Peyer's patch (tissue), 4 donors: ENCODE results near the gene ASF1B. TPM values are rescaled to one million over a fixed set of nuclear protein-coding genes. Genes with fewer than 3 reads are reported as not detected.

Source experiments
- DNase-seq, 3 donors: peaks; one replicate each; pipeline ENCODE4 v3.0.0-alpha.2; 2017 to 2019
- H3K27ac ChIP-seq, 4 donors: fragments of 200-600 bp; sonication (generic); one replicate each; pipeline ENCODE4 v1.5.1; 2016 to 2019
- H3K27me3 ChIP-seq, 2 donors: fragments of 200-600 bp; sonication (generic); one replicate each; pipeline ENCODE4 v1.5.1; 2019
- H3K36me3 ChIP-seq, 3 donors: fragments of 200-600 bp; sonication (generic); one replicate each; pipeline ENCODE4 v1.5.1; 2016 to 2019
- H3K4me1 ChIP-seq, 4 donors: fragments of 200-600 bp; sonication (generic); one replicate each; pipeline ENCODE4 v1.5.1; 2016 to 2019
- H3K4me3 ChIP-seq, 4 donors: fragments of 200-600 bp; sonication (generic); 1 replicate in 3 of 4; 2 replicates in 1 of 4; pipeline ENCODE4 v1.5.1; 2016 to 2019; ENCODE audit warnings: mild to moderate bottlenecking in 1 of 4
- H3K9me3 ChIP-seq, 4 donors: fragments of 200-600 bp; sonication (generic); one replicate each; pipeline ENCODE4 v1.5.1; 2016 to 2019; ENCODE audit warnings: mild to moderate bottlenecking in 1 of 4
- POLR2A ChIP-seq, 2 donors: fragments of 450-650 bp; IDR thresholded peaks; one replicate each; pipeline ENCODE4 v1.5.1; 2017; ENCODE audit warnings: antibody characterized with exemption in 2 of 2, mild to moderate bottlenecking in 2 of 2, moderate library complexity in 2 of 2
- total RNA-seq, 4 donors: library from RNA; depleted of rRNA; stranded (reverse); fragments of >200 nt; gene quantifications; one replicate each; pipeline ENCODE4 v1.1.0, GENCODE V29; 2016
- TF ChIP-seq, protein P1 (sequence below), 6 experiments: fragments of 450-650 bp in 4 of 6; fragments of 200-600 bp in 2 of 6; sonication (generic) in 1 of 6; IDR thresholded peaks; one replicate each; pipeline ENCODE4 v1.5.1; 2017 to 2019; ENCODE audit warnings: antibody characterized with exemption in 6 of 6, mild to moderate bottlenecking in 3 of 6, moderate library complexity in 1 of 6

ASF1B gene
- total RNA-seq, 4 donors from 2014 or later, result 2.3 to 12.4 (median 5.5) TPM

GRCh38 chr19:14113762-14114414 is 22.5 kb downstream of the ASF1B start:
- H3K27me3 ChIP-seq, result no peaks in the 10 kb centered on the region
- H3K4me1 ChIP-seq, result peaks cover 0 to 53% (median 13%) of the 10 kb centered on the region in 4 donors
- peak overlapping the region; percentile 52 to 70 (median 62) for H3K27ac ChIP-seq
- no peaks in the 10 kb centered on the region for H3K36me3 ChIP-seq
- DNase-seq, result peak in 1 of 3 donors; percentile 56
- H3K4me3 ChIP-seq, result no peak overlapping the region
- no peak for TF ChIP-seq POLR2A (IDR thresholded peaks at IDR 0.05)
- TF ChIP-seq, protein P1, sequence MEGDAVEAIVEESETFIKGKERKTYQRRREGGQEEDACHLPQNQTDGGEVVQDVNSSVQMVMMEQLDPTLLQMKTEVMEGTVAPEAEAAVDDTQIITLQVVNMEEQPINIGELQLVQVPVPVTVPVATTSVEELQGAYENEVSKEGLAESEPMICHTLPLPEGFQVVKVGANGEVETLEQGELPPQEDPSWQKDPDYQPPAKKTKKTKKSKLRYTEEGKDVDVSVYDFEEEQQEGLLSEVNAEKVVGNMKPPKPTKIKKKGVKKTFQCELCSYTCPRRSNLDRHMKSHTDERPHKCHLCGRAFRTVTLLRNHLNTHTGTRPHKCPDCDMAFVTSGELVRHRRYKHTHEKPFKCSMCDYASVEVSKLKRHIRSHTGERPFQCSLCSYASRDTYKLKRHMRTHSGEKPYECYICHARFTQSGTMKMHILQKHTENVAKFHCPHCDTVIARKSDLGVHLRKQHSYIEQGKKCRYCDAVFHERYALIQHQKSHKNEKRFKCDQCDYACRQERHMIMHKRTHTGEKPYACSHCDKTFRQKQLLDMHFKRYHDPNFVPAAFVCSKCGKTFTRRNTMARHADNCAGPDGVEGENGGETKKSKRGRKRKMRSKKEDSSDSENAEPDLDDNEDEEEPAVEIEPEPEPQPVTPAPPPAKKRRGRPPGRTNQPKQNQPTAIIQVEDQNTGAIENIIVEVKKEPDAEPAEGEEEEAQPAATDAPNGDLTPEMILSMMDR (IDR thresholded peaks at IDR 0.05), result peak in 2 of 6 experiments; percentile 33 to 36
- no peaks in the 10 kb centered on the region for H3K9me3 ChIP-seq

DNA sequence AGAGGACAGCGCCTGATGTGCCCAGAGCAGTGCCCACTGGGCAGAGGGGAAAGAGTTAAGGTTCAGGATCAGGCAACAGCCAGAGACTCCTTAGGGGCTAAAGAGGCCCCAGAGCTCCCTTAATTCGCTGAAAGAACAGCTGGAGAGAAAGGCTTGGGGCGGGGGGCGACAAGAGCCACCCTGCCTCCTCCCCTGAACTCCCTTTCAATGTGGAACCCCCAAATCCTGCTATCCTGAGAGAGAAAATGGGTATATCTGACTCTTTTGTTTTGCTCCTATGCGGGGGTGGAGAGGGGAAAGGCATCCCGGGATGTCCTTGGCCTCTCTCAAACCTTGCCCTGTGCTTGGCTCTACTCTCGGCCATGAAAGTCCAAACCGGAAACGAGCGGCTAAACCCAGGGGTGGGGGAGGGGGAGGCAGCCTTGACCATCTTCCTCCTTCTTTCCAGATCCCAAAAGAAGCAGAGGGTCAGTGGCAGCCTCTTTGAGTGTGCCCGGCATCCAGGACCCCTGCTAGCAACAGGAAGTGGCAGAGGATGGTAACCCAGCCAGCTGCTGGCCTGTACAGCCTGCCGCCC is 23.5 kb downstream of the ASF1B start:
- Histone ChIP-seq H3K4me3 (peak overlapping the region in 1 of 4 donors; percentile 2), H3K27me3 (no peaks in the 10 kb centered on the region), H3K4me1 (peaks cover 0 to 46% (median 10%) of the 10 kb centered on the region in 4 donors), H3K9me3 (no peaks in the 10 kb centered on the region), H3K27ac (peak overlapping the region; percentile 52 to 70 (median 62)), H3K36me3 (no peaks in the 10 kb centered on the region)
- TF ChIP-seq POLR2A (IDR thresholded peaks at IDR 0.05), result no peak
- TF ChIP-seq, protein P1 (IDR thresholded peaks at IDR 0.05), result no peak
- DNase-seq, result no peak

DNA sequence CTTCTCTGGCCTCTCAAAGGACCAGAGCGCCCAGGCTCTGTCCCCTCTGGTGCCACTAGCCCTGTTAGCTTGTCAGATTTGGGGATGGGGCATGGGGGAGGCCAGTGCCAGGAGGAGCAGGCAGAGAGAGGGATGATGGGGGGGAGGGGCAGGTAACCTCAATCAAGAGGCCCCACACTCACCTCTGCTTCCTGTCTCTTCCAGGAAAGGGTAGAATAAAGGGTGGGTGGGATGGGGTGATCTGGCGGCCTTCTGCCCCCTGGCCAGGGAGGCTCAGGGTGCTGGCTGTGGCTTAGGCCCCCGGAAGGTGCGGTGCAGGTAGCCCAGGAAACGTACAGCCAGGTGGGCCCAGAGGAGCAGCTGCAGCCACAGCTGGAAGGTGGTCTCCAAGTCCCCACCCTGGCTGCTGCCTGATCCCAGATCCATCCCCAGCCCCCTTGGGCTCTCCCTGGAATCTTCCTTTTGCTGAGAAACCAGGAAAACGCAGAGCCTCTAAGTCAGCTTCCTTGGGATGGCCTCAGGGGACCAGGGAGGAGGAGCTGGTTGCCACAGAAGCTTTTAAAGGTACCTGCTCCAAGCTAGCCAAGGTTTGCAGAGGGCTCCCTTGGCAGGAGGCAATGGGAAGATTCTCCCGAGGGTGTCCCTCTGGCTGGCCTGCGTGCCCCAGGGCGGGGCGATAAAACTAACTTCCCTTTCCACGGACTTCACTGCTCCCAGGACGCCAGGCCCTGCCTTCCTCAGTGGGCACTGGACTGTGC is 24.2 kb downstream of the ASF1B start:
- no peak for TF ChIP-seq POLR2A (IDR thresholded peaks at IDR 0.05)
- TF ChIP-seq, protein P1 (IDR thresholded peaks at IDR 0.05), result no peak
- Histone ChIP-seq H3K9me3 (no peaks in the 10 kb centered on the region), H3K4me1 (peaks cover 0 to 46% (median 10%) of the 10 kb centered on the region in 4 donors), H3K27ac (peak overlapping the region; percentile 52 to 70 (median 62)), H3K4me3 (peak overlapping the region in 1 of 4 donors; percentile 2), H3K36me3 (no peaks in the 10 kb centered on the region), H3K27me3 (no peaks in the 10 kb centered on the region)
- no peak for DNase-seq

DNA sequence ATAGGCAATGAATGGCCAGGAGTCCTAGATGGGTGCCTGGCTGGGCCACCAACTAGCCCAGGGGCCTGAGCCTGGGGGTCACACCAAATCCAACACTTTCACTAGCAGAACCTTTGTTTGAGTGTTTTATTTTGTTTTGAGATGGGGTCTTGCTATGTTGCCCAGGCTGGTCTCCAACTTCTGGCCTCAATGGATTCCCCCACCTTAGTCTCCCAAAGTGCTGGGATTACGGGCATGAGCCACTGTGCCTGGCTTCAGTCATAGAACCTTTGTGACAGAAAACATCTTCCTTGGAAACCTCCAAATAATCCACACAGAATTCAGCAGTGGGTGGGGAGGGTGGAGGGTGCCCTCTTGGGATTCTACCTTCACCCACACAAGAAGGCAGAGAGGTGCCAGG is 24.9 kb downstream of the ASF1B start:
- no peaks in the 10 kb centered on the region for H3K9me3 ChIP-seq
- H3K4me3 ChIP-seq, result no peak overlapping the region
- TF ChIP-seq, protein P1 (IDR thresholded peaks at IDR 0.05), result no peak
- TF ChIP-seq POLR2A (IDR thresholded peaks at IDR 0.05), result no peak
- no peak for DNase-seq
- H3K36me3 ChIP-seq, result peaks cover 0 to 6% (median 0%) of the 10 kb centered on the region in 3 donors
- no peak overlapping the region for H3K27ac ChIP-seq
- no peaks in the 10 kb centered on the region for H3K27me3 ChIP-seq
- H3K4me1 ChIP-seq, result peaks cover 0 to 43% (median 7%) of the 10 kb centered on the region in 4 donors

GRCh38 chr19:14110650-14111049 is 25.7 kb downstream of the ASF1B start:
- H3K36me3 ChIP-seq, result peaks cover 0 to 14% (median 0%) of the 10 kb centered on the region in 3 donors
- TF ChIP-seq, protein P1 (IDR thresholded peaks at IDR 0.05), result no peak
- no peak for TF ChIP-seq POLR2A (IDR thresholded peaks at IDR 0.05)
- H3K4me1 ChIP-seq, result peaks cover 0 to 35% (median 5%) of the 10 kb centered on the region in 4 donors
- DNase-seq, result no peak
- no peak overlapping the region for H3K4me3 ChIP-seq
- H3K9me3 ChIP-seq, result no peaks in the 10 kb centered on the region
- H3K27ac ChIP-seq, result no peak overlapping the region
- H3K27me3 ChIP-seq, result no peaks in the 10 kb centered on the region
